Endothelial cell (in vitro differentiated cells): Measurements from ENCODE around the gene PRKAG3. TPM values are rescaled to one million over a fixed set of nuclear protein-coding genes. Genes with fewer than 3 reads are reported as not detected.

ENCODE experiments used
- DNase-seq: peaks from one replicate; pipeline ENCODE4 v3.0.0; 2021; ENCODE audit warnings: low spot score
- H3K27ac Mint-ChIP-seq: one replicate; pipeline ENCODE4 v1.8.0; 2021; ENCODE audit warnings: mixed read lengths, inconsistent platforms; ENCODE audit not compliant: unreplicated experiment
- H3K27me3 Mint-ChIP-seq: one replicate; pipeline ENCODE4 v1.8.0; 2021; ENCODE audit warnings: mild to moderate bottlenecking, moderate library complexity, mixed read lengths, inconsistent platforms; ENCODE audit not compliant: unreplicated experiment
- H3K36me3 Mint-ChIP-seq: one replicate; pipeline ENCODE4 v1.8.0; 2021; ENCODE audit warnings: mild to moderate bottlenecking, low read depth, mixed read lengths, inconsistent platforms; ENCODE audit not compliant: unreplicated experiment
- H3K4me1 Mint-ChIP-seq: one replicate; pipeline ENCODE4 v1.8.0; 2021; ENCODE audit warnings: mild to moderate bottlenecking, mixed read lengths, inconsistent platforms; ENCODE audit not compliant: unreplicated experiment
- H3K4me3 Mint-ChIP-seq: one replicate; pipeline ENCODE4 v1.8.0; 2021; ENCODE audit warnings: mild to moderate bottlenecking, mixed read lengths, inconsistent platforms; ENCODE audit not compliant: unreplicated experiment
- H3K9me3 Mint-ChIP-seq: one replicate; pipeline ENCODE4 v1.8.0; 2021; ENCODE audit warnings: mixed read lengths, inconsistent platforms; ENCODE audit not compliant: unreplicated experiment
- total RNA-seq: library from RNA; stranded (reverse); fragmentation: NEBNext Ultra II Directional; extraction: Animal tissue kit (Norgen Biotek cat#: 25700); gene quantifications from one replicate; pipeline ENCODE4 v1.2.1, GENCODE V29; 2021; ENCODE audit not compliant: unreplicated experiment
- TF ChIP-seq, protein P1 (sequence below): fragments of 200-600 bp; sonication (generic); IDR thresholded peaks from one replicate; pipeline ENCODE4 v1.5.0; 2021; ENCODE audit warnings: antibody characterized with exemption; ENCODE audit not compliant: unreplicated experiment

The PRKAG3 gene
- total RNA-seq, 1 donor from 2014 or later: not detected

GRCh38 chr2:218822622-218823021, 9.0 kb downstream of the PRKAG3 start:
- DNase-seq: no peak
- Mint-ChIP-seq H3K27me3 (peaks cover 7% of the 10 kb centered on the region), H3K9me3 (no peaks in the 10 kb centered on the region), H3K36me3 (no peaks in the 10 kb centered on the region), H3K27ac (no peak overlapping the region), H3K4me1 (no peaks in the 10 kb centered on the region), H3K4me3 (no peak overlapping the region)
- TF ChIP-seq, protein P1, sequence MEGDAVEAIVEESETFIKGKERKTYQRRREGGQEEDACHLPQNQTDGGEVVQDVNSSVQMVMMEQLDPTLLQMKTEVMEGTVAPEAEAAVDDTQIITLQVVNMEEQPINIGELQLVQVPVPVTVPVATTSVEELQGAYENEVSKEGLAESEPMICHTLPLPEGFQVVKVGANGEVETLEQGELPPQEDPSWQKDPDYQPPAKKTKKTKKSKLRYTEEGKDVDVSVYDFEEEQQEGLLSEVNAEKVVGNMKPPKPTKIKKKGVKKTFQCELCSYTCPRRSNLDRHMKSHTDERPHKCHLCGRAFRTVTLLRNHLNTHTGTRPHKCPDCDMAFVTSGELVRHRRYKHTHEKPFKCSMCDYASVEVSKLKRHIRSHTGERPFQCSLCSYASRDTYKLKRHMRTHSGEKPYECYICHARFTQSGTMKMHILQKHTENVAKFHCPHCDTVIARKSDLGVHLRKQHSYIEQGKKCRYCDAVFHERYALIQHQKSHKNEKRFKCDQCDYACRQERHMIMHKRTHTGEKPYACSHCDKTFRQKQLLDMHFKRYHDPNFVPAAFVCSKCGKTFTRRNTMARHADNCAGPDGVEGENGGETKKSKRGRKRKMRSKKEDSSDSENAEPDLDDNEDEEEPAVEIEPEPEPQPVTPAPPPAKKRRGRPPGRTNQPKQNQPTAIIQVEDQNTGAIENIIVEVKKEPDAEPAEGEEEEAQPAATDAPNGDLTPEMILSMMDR: no peak

GRCh38 chr2:218821605-218822211, 9.9 kb downstream of the PRKAG3 start:
- no peak for DNase-seq
- no peaks in the 10 kb centered on the region for H3K4me1 Mint-ChIP-seq
- H3K36me3 Mint-ChIP-seq: peaks cover under 1% of the 10 kb centered on the region
- H3K9me3 Mint-ChIP-seq: no peaks in the 10 kb centered on the region
- H3K27me3 Mint-ChIP-seq: peaks cover 5% of the 10 kb centered on the region
- H3K27ac Mint-ChIP-seq: peak overlapping the region; percentile 8
- TF ChIP-seq, protein P1: no peak
- H3K4me3 Mint-ChIP-seq: no peak overlapping the region

DNA sequence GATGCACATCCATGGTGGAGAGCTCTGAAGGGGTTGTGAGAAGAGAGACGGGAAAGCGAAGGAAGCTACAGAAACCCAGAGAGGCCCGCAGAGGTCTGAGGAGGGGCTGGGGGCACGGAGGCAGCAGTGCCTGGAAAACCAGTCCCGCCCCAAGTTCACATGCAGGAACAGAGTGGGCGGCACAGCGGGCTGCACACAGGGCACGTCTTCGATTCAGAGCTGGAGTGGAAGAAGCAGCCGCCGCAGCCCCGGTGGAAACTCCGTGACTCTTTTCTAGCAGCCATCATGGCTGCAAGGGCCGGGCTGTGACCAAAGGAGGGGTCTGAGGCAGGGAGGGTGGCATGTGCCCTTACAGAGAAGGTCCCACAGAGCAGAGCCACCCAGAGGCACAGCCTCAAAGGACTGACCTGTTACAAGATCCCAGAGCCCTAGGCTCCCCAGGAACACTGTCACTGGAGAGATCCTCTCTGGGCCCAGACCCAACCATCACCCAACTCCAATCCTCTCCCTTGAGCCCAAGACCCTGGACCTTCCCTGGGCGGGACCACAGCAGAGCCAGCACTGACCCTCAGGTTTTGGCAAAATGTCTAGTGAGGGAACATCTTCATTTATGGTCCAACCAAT, 10.7 kb downstream of the PRKAG3 start:
- no peak for DNase-seq
- Mint-ChIP-seq H3K36me3 (peaks cover 6% of the 10 kb centered on the region), H3K27me3 (peaks cover 8% of the 10 kb centered on the region), H3K4me1 (no peaks in the 10 kb centered on the region), H3K9me3 (no peaks in the 10 kb centered on the region), H3K4me3 (peak overlapping the region; percentile 14), H3K27ac (no peak overlapping the region)
- TF ChIP-seq, protein P1: no peak

DNA sequence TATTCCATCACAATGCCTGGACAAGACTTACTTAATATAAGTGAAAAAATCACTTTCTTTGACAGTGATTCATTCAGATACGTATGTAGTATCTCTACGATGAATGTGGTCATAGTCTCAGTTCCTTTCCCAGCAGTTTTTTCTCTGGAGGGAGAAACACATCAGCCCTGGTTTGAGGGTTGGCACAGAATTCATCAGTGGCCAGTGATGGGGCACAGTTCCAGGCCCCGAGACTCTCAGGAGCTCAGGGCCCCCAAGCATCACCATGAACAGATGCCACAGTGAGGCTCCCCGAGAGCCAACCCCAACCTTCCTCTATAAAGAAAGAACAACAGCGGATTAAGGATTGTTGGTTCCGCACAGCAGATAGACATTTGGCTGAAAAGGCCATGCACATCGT, 12.5 kb downstream of the PRKAG3 start:
- H3K4me3 Mint-ChIP-seq: no peak overlapping the region
- no peaks in the 10 kb centered on the region for H3K4me1 Mint-ChIP-seq
- no peak overlapping the region for H3K27ac Mint-ChIP-seq
- no peak for DNase-seq
- TF ChIP-seq, protein P1: no peak
- peaks cover 10% of the 10 kb centered on the region for H3K27me3 Mint-ChIP-seq
- H3K9me3 Mint-ChIP-seq: no peaks in the 10 kb centered on the region
- H3K36me3 Mint-ChIP-seq: peaks cover 6% of the 10 kb centered on the region

GRCh38 chr2:218816561-218817011, 15.0 kb downstream of the PRKAG3 start:
- no peak for DNase-seq

More at GRCh38 chr2:218816561-218817011, 15.0 kb downstream of the PRKAG3 start:
- no peak overlapping the region for H3K4me3 Mint-ChIP-seq
- H3K36me3 Mint-ChIP-seq: peaks cover 12% of the 10 kb centered on the region
- H3K9me3 Mint-ChIP-seq: no peaks in the 10 kb centered on the region
- TF ChIP-seq, protein P1: no peak
- no peaks in the 10 kb centered on the region for H3K4me1 Mint-ChIP-seq
- no peak overlapping the region for H3K27ac Mint-ChIP-seq
- H3K27me3 Mint-ChIP-seq: peaks cover 6% of the 10 kb centered on the region
